ENCODE results near the gene TLN1.

DNA sequence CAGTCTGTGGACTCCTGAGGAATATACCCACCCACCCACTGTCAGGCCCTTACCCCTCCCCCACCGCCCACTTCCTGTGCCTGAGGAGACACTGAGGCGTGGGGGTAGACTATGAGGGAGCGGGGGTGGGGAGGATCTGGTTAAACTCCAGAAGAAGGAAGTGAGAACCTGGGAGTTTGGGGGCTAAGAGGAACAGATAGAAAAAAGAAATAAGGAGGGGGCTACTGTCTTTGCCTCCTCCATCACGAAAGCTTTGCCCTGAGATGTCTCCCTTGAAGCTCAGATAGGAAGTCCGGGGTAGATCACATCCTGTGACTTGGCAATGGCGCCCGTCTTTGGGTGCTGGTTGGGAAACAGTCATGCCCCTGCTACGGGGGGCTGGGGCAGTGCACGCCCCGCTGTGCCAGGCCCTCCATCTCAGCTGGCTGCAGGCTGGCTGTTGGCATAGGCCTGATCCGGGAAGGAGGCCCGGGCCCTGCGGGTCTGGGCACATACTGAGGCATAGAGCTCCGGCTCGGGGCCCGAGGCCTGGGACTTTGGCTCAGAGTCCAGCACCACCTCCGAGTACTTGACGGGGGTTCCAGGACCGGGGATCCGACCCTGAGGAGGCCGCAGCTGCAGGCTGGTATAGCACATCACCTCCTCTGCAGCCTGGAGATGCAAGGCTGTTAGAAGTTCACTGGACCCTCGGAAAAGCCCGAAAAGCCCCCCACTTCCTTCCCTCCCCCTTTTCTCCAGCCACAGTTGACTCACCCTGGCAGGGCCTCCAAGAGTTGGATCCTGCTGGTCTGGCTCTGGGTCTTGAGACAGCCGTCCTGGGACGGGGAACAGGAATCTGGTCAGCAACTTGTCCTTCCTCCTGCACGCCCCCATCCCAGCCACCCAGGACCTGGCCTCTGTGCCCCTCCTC, 82.3 kb downstream of the TLN1 start:
- no peak for TF ChIP-seq CTCF (tag by site-specific recombination; IDR thresholded peaks at IDR 0.05)
- no peak for TF ChIP-seq ELK4 (IDR thresholded peaks at IDR 0.05; ENCODE audit: borderline replicate concordance, low read depth, low read length)
- no peak for TF ChIP-seq TCF7L2 (IDR thresholded peaks at IDR 0.05; ENCODE audit: borderline replicate concordance, low read depth, low read length)
- no peak for TF ChIP-seq ATF2 (tag by site-specific recombination; IDR thresholded peaks at IDR 0.05; ENCODE audit: low read depth)
- TF ChIP-seq ZNF639 (tag by site-specific recombination; IDR thresholded peaks at IDR 0.05) = no peak
- no peak for TF ChIP-seq ZNF768 (tag by site-specific recombination; IDR thresholded peaks at IDR 0.05)
- TF ChIP-seq KLF16 (tag by site-specific recombination; IDR thresholded peaks at IDR 0.05) = no peak
- no peak for TF ChIP-seq ZNF155 (tag by site-specific recombination; IDR thresholded peaks at IDR 0.05)
- no peak for TF ChIP-seq ZNF549 (tag by site-specific recombination; IDR thresholded peaks at IDR 0.05)
